Activated gamma-delta T cell (primary cell): Measurements from ENCODE around the gene ZSWIM9.

Source experiments
- DNase-seq: peaks from one replicate; lab custom pipeline; 2025; lab: John Stamatoyannopoulos, UW

The ZSWIM9 gene

DNA sequence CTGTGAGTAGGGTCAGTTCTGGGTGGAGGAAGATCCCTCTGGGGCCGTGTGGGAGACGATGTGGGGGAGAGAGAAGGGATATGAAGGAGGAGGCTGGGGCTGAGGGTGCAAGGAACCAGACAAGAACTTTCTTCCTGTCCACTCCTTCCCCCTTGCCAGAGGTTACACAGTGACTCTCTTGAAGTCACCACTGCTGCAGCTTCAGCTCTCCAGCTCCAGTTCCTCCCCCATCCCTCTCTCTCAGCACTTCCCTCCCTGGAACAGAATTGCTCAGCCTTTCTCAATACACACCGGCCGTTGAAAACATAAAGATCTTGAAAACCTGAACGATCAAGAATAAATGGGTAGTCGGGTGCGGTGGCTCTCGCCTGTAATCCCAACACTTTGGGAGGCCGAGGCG is 5.1 kb downstream of the ZSWIM9 start:
- DNase-seq, result no peak

GRCh38 chr19:48176226-48176625 is 5.7 kb downstream of the ZSWIM9 start:
- DNase-seq, result no peak

DNA sequence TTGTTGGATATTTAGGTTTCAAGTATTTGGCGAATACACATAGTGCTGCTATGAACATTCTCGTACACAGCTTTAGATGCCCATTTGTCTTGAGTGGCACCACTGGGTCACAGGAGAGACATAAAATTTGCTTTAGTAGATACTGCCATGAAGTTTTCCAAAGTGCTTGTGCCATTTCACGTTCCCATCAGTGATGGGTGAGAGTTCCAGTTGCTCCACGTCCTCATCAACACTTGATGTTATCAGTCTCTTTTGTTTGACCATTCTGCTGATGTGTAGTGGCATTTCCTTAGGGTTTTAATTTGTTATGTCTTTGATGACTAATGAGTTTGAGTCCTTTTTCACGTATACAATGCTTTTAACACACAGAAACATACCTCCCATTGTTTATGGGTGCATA is 11.0 kb downstream of the ZSWIM9 start:
- DNase-seq, result no peak

- DNase-seq, result no peak
These were observed 12.0 kb downstream of the ZSWIM9 start for GRCh38 chr19:48182434-48182833.

DNA sequence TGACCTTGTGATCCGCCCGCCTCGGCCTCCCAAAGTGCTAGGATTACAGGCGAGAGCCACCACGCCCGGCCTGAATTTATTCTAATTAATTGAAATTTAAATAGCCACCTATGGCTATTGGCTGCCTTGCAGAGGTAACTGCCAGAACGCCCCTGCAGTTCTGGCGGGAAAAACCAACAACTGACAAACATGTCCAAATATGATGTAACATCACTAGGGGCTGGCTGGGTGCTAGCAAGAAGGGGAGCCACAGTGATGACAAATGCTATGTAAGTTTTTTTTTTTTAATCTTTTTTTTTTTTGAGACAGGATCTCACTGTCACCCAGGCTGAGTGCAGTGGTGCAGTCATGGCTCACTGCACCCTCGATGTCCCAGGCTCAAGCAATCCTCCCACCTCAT is 12.9 kb downstream of the ZSWIM9 start:
- DNase-seq, result no peak

DNA sequence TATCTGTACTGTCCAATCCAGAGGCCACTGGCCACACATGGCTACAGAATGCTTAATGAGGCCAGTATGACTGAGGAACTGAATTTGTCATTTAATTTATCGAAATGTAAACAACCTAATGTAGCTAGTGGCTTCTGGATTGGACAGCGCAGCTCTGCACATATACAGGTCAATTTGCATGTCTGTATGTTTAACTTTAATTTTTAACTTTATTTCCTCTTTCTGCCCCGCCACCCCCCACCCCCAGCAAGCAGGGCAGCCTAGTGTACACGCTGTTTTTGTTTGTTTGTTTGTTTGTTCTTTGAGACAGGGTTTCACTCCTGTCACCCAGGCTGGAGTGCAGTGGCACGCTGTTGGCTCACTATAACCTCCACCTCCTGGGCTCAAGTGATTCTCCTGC is 15.5 kb downstream of the ZSWIM9 start:
- no peak for DNase-seq

GRCh38 chr19:48186541-48186991 is 16.1 kb downstream of the ZSWIM9 start:
- DNase-seq, result no peak

DNA sequence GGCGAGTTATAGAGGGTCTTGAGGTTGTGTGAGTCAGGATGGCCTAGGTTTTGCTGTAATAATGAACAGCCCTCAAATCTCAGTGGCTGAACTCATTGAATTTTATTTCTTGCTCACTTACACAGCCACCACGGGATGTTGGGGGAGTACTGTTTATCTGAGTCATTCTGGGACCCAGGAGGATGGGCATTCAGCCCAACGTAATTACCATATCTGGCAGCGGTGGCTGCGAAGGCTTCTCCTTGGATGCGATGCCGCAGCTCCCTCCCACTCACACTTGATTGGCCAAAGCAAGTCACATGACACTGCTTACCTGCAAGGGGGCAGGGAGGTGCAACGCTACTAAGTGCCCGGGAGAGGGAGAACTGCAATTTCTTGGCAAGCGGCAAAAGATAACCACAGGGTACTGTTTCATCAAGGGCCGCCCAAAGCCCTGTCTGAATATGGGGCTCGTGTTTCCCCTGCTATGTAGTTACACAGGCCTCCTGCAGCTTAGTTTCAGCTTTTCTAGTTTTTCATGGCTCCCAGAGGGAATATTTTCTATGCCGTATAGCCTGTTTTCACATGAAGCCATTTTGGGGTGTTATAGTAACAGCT is 19.9 kb downstream of the ZSWIM9 start:
- DNase-seq, result no peak

DNA sequence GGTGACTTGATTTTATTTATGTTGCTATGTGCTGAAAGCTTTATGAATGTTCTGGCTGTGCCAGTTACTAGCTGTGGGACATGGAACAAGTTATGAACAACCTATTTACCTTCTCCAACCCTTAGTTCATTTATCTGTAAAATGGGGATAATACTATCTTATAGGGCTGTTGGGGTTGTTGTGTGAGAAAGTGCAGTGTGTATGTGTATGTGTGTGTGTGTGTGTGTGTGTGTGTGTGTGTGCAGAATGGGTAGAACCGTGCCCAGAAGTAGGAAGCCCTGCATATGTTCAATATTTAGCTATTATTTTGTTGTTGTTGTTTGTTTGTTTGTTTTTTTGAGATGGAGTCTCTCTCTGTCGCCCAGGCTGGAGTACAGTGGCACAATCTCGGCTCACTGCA is 20.4 kb downstream of the ZSWIM9 start:
- DNase-seq, result no peak

DNA sequence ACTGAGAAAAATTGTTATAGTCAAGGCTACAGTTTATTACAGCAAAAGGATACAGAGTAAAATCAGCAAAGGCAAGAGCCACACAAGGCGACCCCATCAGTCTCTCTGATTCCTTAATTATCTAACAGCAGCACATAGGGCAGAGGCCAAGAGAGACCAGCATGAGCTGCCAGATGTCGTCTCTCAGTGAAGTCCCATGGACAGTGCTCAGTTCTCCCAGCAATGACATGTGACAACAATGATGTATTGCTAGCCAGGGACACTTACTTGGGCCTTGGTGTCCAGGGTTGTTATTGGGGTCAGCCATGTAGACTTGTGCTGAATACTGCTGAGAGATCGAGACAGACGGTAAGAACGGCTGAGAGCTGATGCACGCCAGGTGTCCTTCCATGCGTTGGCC is 22.3 kb downstream of the ZSWIM9 start:
- no peak for DNase-seq

GRCh38 chr19:48194041-48194843 is 23.8 kb downstream of the ZSWIM9 start:
- DNase-seq, result no peak

- no peak for DNase-seq
These were observed 24.7 kb downstream of the ZSWIM9 start for GRCh38 chr19:48194844-48195830.

DNA sequence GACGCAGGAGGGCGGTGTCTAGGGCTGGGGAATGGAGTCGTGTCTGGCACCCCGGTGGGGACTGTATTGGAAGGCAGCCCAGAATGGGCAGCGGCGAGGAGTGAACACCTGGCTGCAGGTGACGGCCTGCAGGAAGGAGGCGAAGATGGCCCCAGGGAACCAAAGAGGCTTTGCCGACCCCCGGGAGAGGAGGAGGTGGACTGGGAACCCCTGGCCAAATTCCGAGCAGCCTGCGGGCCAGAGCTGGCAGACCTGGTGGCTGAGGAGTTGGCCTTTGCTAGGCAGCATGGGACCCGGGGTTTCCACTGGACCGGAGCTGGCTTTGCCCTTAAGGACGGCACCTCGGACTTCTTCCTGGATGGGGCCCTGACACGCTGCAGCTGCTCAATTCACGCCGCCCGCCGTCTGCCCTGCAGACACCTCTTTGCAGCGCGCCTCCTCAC is 25.9 kb downstream of the ZSWIM9 start:
- DNase-seq, result no peak

DNA sequence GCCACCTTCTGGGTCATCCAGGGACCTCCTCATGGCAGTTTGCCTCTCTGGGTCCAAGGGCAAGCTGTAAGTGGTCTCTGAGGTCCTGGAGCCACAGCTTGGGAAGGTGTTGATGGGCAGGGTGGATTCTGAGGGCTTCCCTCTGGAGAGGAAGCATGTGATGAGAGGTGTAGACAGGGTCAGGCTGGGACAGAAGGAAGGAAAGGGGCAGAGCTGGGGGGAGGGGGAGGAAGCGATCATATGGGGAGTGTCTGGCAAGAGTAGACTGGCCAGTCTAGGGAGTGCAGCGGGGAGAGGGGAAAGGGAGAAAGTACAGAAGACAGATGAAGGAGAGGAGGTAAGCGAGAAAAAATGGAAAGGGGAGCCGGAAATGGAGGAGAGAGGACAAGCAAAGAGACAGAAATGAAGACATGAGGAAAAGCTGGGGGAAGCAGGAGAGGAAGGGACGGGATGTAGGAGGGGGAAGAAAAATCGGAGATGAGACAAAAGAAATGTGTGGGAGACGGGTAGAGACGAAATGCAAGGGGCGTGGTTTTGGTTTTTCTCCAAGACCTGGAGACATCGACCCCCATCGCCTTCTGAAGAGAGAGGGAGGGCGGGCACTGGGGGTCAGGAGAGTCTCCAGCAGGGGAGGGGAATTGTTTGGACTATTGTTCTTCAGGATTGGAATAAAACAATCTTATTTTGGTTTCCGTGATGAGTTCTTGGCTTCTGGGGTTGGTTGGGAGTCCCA is 26.6 kb downstream of the ZSWIM9 start:
- DNase-seq, result no peak

DNA sequence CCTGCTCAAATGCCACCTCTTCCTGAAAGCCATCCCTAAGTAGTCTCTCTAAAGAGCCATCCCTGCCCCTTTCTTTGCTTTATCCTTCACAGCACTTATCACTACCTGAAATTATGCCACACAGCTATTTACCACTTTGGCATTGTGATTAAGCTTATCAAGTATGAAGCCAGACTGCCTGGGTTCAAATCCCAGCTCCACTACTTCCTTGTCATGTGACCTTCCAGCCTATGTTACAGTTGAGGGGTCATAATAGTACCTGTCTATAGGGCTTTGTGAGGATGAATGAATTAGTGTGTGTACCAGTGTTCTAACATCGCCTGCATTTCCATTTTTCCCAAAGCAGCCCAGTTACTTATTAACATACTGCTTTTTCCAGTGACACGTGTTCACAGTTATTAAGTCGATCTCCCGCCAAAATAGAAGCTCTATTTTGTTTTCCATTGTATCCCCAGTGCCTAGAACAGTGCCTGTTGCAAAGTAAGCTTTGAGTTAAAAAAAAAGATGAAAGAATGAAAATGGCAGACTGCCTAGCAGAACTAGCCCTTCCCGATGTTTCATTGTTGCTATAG is 32.8 kb downstream of the ZSWIM9 start:
- no peak for DNase-seq

DNA sequence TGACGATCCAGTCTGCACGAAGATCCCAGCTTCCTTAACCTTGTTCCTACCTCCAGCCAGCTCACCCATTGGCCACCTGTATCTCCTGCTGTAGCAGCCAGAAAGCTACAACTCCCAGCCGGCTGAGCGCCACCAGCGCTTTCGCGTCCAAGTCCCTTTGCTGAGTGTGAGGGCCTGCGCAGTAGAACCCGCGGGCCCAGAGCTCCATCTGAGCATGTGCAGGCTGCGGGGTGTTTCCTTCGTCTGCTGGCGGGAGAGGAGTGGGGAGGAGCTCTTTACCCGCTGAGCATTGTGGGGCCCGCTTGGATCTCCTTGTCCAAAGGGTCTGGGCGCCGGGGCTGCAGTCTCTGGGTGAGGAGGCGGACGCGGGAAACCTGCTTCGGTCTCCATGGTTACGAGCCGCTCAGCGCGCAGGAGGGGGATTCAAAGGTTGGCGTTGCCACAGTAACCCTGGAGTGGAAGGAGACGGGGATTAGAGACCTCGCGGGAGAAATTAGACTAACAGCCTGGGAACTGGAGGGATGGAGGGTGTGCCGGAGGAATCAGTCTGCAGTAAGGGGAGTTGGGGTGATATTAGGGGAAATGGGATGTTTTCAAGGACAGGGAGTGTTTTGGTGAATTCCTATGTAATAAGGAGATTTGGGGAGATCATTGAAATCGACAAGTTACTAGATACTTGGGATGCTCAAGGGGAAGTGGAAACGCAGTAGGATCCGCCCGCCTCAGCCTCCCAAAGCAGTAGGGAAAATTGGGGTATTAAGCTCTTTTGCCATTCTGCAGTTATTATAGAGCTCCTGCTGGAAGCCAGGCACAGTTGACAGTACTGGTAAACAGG is 33.5 kb downstream of the ZSWIM9 start:
- peak; percentile 71 for DNase-seq

- no peak for DNase-seq
These were observed 36.1 kb downstream of the ZSWIM9 start for GRCh38 chr19:48206397-48207093.

GRCh38 chr19:48210005-48210404 is 39.5 kb downstream of the ZSWIM9 start:
- no peak for DNase-seq

GRCh38 chr19:48213959-48214358 is 43.5 kb downstream of the ZSWIM9 start:
- no peak for DNase-seq

GRCh38 chr19:48216933-48217332 is 46.5 kb downstream of the ZSWIM9 start:
- no peak for DNase-seq
